A549 (cell line): ENCODE data around the gene LMX1B. TPM values are rescaled to one million over a fixed set of nuclear protein-coding genes. Genes with fewer than 3 reads are reported as not detected.

Experiments
- ATAC-seq, 2 experiments: fragments of 200-7000 bp in 1 of 2; fragments of >200 bp in 1 of 2; cut with Nextera tagmentation in 1 of 2; cut with Tn5 transposase in 1 of 2; 3 replicates each; pipeline versions ENCODE4 v1.8.0 to v1.9.1; 2018 to 2020; ENCODE audit warnings: mild to moderate bottlenecking in 1 of 2, moderate library complexity in 1 of 2
- CTCF ChIA-PET: fragments of 300-600 bp; sonication (Branson Sonifier 250); formaldehyde crosslinking; extraction: SDS; loops from one replicate; lab custom pipeline; 2021; ENCODE audit warnings: antibody characterized with exemption, inconsistent platforms; lab: Yijun Ruan, JAX
- POLR2A ChIA-PET: fragments of 350-600 bp; formaldehyde crosslinking; extraction: SDS; loops from one replicate; lab custom pipeline; 2021; ENCODE audit warnings: antibody characterized with exemption, inconsistent platforms; lab: Yijun Ruan, JAX
- DNase-seq, 2 experiments: peaks; one replicate each; pipeline versions ENCODE4 v3.0.0 to v3.0.0-alpha.2; 2011 to 2016; ENCODE audit warnings: low read depth in 1 of 2, low spot score in 1 of 2
- FAIRE-seq: peaks from 2 replicates; lab custom pipeline; 2011; peaks lifted over from hg19 to GRCh38; lab: Jason Lieb, UNC
- H3K27ac ChIP-seq, 2 experiments: fragments of >200 bp; sonication (Bioruptor Twin); formaldehyde crosslinking; 3 replicates each; pipeline ENCODE4 v1.5.1; 2016 to 2017
- H3K4me1 ChIP-seq: fragments of >200 bp; sonication (Bioruptor Twin); formaldehyde crosslinking; 3 replicates; pipeline ENCODE4 v1.6.1; 2016
- H3K4me2 ChIP-seq: fragments of >200 bp; sonication (Bioruptor Twin); formaldehyde crosslinking; 3 replicates; pipeline ENCODE4 v1.6.1; 2016
- H3K4me3 ChIP-seq: fragments of >200 bp; sonication (Bioruptor Twin); formaldehyde crosslinking; 3 replicates; pipeline ENCODE4 v1.5.1; 2016
- H3K9me3 ChIP-seq: fragments of >200 bp; sonication (Bioruptor Twin); formaldehyde crosslinking; 3 replicates; pipeline ENCODE4 v1.6.1; 2016
- CBX2 ChIP-seq: fragments of 200-600 bp; sonication (generic); IDR thresholded peaks from 2 replicates; pipeline ENCODE4 v1.6.1; 2016; ENCODE audit warnings: low read depth, mild to moderate bottlenecking, borderline replicate concordance
- CEBPB ChIP-seq, 2 experiments: fragments of >200 bp in 1 of 2; sonication (Bioruptor Twin) in 1 of 2; formaldehyde crosslinking in 1 of 2; IDR thresholded peaks; 2 replicates each; pipeline ENCODE4 v1.6.1; 2012 to 2016
- CHD4 ChIP-seq: fragments of 200-600 bp; sonication (generic); IDR thresholded peaks from 2 replicates; pipeline ENCODE4 v1.6.1; 2016; ENCODE audit warnings: antibody characterized with exemption, mild to moderate bottlenecking, borderline replicate concordance
- EHMT2 ChIP-seq: fragments of 200-600 bp; sonication (generic); IDR thresholded peaks from 2 replicates; pipeline ENCODE4 v1.6.1; 2016; ENCODE audit warnings: antibody characterized with exemption, low read depth, mild to moderate bottlenecking, moderate library complexity
- EP300 ChIP-seq, 2 experiments: fragments of >200 bp; sonication (Bioruptor Twin); formaldehyde crosslinking; IDR thresholded peaks; 2 replicates in 1 of 2; 3 replicates in 1 of 2; pipeline ENCODE4 v1.6.1; 2016 to 2017
- JUNB ChIP-seq: fragments of >200 bp; sonication (Bioruptor Twin); formaldehyde crosslinking; IDR thresholded peaks from 2 replicates; pipeline ENCODE4 v1.6.1; 2016
- MAZ ChIP-seq: fragments of 150-350 bp; IDR thresholded peaks from 2 replicates; pipeline ENCODE4 v1.6.1; 2014; ENCODE audit warnings: antibody characterized with exemption, low read depth, low read length, borderline replicate concordance
- NFE2L2 ChIP-seq: fragments of 150-350 bp; conservative IDR thresholded peaks from 2 replicates; pipeline ENCODE4 v1.6.1; 2014; ENCODE audit warnings: low read length
- NPAS2 ChIP-seq: fragments of 250-450 bp; sonication (Bioruptor Pico); IDR thresholded peaks from 2 replicates; pipeline ENCODE4 v1.8.0; 2022; ENCODE audit warnings: mild to moderate bottlenecking, moderate library complexity, borderline replicate concordance
- NR3C1 ChIP-seq: fragments of >200 bp; sonication (Bioruptor Twin); formaldehyde crosslinking; IDR thresholded peaks from 3 replicates; pipeline ENCODE4 v1.6.1; 2017
- POLR2A ChIP-seq: IDR thresholded peaks from 2 replicates; pipeline ENCODE4 v1.6.1; 2012; ENCODE audit warnings: mild to moderate bottlenecking, low read length
- RAD21 ChIP-seq, 2 experiments: fragments of >200 bp in 1 of 2; sonication (Bioruptor Twin) in 1 of 2; formaldehyde crosslinking in 1 of 2; IDR thresholded peaks in 1 of 2; conservative IDR thresholded peaks in 1 of 2; 2 replicates in 1 of 2; 3 replicates in 1 of 2; pipeline ENCODE4 v1.6.1; 2012 to 2018; ENCODE audit warnings: inconsistent platforms in 1 of 2
- RARB ChIP-seq: fragments of 250-450 bp; sonication (Bioruptor Pico); IDR thresholded peaks from 2 replicates; pipeline ENCODE4 v1.8.0; 2021; ENCODE audit warnings: mild to moderate bottlenecking, moderate library complexity
- SREBF2 ChIP-seq: fragments of 450-650 bp; IDR thresholded peaks from 2 replicates; pipeline ENCODE4 v1.6.1; 2014; ENCODE audit warnings: mild to moderate bottlenecking, moderate library complexity
- ZFP36 ChIP-seq: fragments of 450-650 bp; IDR thresholded peaks from 2 replicates; pipeline ENCODE4 v1.6.1; 2014; ENCODE audit warnings: borderline replicate concordance; ENCODE audit not compliant: partially characterized antibody
- WGBS: methylation state at CpG from one replicate; pipeline ENCODE4 v1.1.6; 2017; ENCODE audit errors: missing lambda C conversion rate; 5-methylcytosine and 5-hydroxymethylcytosine counted together
- polyA plus RNA-seq, 4 experiments: library from polyadenylated mRNA; depleted of rRNA in 3 of 4; stranded (reverse); fragments of >200 nt; fragmentation: RNase III in 1 of 4; extraction: RNeasy Plus Mini Kit Qiagen cat#74134 plus additional on column Dnase treatment in 1 of 4; gene quantifications; 2 replicates in 3 of 4; 3 replicates in 1 of 4; pipeline ENCODE4 v1.2.3, GENCODE V29; 2011 to 2017
- TF ChIP-seq, protein P1 (sequence below): fragments of 200-600 bp; sonication (generic); IDR thresholded peaks from 2 replicates; pipeline ENCODE4 v1.6.1; 2016; ENCODE audit warnings: antibody characterized with exemption, mild to moderate bottlenecking, moderate library complexity
- TF ChIP-seq, protein P2 (sequence below): fragments of 450-650 bp; IDR thresholded peaks from 2 replicates; pipeline ENCODE4 v1.6.1; 2014; ENCODE audit warnings: antibody characterized with exemption
- TF ChIP-seq, protein P3 (sequence below): IDR thresholded peaks from 2 replicates; pipeline ENCODE4 v1.6.1; 2012
- TF ChIP-seq, protein P4 (sequence below): fragments of 150-350 bp; IDR thresholded peaks from 2 replicates; pipeline ENCODE4 v1.6.1; 2014; ENCODE audit warnings: low read depth, mild to moderate bottlenecking, low read length
- TF ChIP-seq, protein P5 (sequence below): fragments of 250-450 bp; sonication (Bioruptor Pico); IDR thresholded peaks from 2 replicates; pipeline ENCODE4 v1.5.0; 2021; ENCODE audit warnings: mild to moderate bottlenecking, moderate library complexity, borderline replicate concordance

Gene LMX1B
- polyA plus RNA-seq, 2 of the 4 experiments (the other 2 are of a cell fraction) = 0.41 to 0.56 TPM

DNA sequence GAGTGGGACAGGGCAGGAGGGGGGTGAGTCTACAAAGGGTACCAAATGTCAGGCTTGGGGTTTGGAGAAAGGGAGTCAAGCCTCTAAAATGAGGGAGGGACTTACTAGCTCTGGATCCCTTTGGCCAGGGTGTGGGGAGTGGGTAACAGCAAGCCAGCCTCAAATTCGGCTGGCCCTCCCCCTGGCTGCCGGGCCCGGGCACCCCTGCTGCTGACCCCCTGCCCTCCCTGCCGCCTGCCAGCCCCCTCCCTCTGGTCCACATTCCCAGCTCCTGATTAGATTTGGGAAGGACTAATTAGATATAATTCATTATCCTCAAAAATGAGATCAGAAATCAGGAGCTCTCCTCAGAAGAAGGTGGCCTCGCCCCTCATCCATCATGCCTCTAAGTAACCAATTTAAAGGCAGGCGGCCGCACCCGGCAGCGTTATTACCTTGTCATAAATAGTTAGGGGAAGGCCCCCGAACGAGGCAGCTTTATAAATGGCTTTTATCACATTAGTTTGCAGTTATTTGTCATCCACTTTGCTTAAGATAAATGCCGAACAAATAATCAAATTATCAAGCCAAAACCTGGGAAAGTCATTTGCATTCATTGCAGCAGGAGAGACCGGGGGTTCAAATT lies 44.6 kb downstream of the LMX1B start:
- H3K4me2 ChIP-seq = no peak overlapping the region
- DNase-seq (no peak), FAIRE-seq (no peak), ATAC-seq (no peak)
- no peak overlapping the region for H3K27ac ChIP-seq
- WGBS = 63% methylated on average over 12 of the region's 13 CpGs
- TF ChIP-seq RAD21 (conservative IDR thresholded peaks at IDR 0.05 in 1 of 2, IDR thresholded peaks at IDR 0.05 in 1 of 2) = no peak
- TF ChIP-seq, protein P1, sequence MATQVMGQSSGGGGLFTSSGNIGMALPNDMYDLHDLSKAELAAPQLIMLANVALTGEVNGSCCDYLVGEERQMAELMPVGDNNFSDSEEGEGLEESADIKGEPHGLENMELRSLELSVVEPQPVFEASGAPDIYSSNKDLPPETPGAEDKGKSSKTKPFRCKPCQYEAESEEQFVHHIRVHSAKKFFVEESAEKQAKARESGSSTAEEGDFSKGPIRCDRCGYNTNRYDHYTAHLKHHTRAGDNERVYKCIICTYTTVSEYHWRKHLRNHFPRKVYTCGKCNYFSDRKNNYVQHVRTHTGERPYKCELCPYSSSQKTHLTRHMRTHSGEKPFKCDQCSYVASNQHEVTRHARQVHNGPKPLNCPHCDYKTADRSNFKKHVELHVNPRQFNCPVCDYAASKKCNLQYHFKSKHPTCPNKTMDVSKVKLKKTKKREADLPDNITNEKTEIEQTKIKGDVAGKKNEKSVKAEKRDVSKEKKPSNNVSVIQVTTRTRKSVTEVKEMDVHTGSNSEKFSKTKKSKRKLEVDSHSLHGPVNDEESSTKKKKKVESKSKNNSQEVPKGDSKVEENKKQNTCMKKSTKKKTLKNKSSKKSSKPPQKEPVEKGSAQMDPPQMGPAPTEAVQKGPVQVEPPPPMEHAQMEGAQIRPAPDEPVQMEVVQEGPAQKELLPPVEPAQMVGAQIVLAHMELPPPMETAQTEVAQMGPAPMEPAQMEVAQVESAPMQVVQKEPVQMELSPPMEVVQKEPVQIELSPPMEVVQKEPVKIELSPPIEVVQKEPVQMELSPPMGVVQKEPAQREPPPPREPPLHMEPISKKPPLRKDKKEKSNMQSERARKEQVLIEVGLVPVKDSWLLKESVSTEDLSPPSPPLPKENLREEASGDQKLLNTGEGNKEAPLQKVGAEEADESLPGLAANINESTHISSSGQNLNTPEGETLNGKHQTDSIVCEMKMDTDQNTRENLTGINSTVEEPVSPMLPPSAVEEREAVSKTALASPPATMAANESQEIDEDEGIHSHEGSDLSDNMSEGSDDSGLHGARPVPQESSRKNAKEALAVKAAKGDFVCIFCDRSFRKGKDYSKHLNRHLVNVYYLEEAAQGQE = no peak
- TF ChIP-seq CBX2 = no peak
- TF ChIP-seq, protein P2, sequence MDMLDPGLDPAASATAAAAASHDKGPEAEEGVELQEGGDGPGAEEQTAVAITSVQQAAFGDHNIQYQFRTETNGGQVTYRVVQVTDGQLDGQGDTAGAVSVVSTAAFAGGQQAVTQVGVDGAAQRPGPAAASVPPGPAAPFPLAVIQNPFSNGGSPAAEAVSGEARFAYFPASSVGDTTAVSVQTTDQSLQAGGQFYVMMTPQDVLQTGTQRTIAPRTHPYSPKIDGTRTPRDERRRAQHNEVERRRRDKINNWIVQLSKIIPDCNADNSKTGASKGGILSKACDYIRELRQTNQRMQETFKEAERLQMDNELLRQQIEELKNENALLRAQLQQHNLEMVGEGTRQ = no peak
- no peak for TF ChIP-seq MAZ
- TF ChIP-seq, protein P3, sequence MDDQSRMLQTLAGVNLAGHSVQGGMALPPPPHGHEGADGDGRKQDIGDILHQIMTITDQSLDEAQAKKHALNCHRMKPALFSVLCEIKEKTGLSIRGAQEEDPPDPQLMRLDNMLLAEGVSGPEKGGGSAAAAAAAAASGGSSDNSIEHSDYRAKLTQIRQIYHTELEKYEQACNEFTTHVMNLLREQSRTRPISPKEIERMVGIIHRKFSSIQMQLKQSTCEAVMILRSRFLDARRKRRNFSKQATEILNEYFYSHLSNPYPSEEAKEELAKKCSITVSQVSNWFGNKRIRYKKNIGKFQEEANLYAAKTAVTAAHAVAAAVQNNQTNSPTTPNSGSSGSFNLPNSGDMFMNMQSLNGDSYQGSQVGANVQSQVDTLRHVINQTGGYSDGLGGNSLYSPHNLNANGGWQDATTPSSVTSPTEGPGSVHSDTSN = no peak
- TF ChIP-seq EP300 (IDR thresholded peaks at IDR 0.05) = no peak
- no peak for TF ChIP-seq CEBPB (IDR thresholded peaks at IDR 0.05)
- TF ChIP-seq RARB (CRISPR knock-in tag) = no peak
- TF ChIP-seq NFE2L2 = no peak
- TF ChIP-seq, protein P4, sequence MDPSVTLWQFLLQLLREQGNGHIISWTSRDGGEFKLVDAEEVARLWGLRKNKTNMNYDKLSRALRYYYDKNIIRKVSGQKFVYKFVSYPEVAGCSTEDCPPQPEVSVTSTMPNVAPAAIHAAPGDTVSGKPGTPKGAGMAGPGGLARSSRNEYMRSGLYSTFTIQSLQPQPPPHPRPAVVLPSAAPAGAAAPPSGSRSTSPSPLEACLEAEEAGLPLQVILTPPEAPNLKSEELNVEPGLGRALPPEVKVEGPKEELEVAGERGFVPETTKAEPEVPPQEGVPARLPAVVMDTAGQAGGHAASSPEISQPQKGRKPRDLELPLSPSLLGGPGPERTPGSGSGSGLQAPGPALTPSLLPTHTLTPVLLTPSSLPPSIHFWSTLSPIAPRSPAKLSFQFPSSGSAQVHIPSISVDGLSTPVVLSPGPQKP = no peak
- no peak for TF ChIP-seq SREBF2
- TF ChIP-seq JUNB = no peak
- TF ChIP-seq, protein P5, sequence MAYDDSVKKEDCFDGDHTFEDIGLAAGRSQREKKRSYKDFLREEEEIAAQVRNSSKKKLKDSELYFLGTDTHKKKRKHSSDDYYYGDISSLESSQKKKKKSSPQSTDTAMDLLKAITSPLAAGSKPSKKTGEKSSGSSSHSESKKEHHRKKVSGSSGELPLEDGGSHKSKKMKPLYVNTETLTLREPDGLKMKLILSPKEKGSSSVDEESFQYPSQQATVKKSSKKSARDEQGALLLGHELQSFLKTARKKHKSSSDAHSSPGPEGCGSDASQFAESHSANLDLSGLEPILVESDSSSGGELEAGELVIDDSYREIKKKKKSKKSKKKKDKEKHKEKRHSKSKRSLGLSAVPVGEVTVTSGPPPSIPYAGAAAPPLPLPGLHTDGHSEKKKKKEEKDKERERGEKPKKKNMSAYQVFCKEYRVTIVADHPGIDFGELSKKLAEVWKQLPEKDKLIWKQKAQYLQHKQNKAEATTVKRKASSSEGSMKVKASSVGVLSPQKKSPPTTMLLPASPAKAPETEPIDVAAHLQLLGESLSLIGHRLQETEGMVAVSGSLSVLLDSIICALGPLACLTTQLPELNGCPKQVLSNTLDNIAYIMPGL = no peak
- no peak for TF ChIP-seq NPAS2
- TF ChIP-seq POLR2A = no peak
- no peak for TF ChIP-seq NR3C1
- CTCF ChIA-PET = interaction anchor here (0.6 to 3.0 kb wide), 5 partner anchors 10 to 112 kb away, joined by 3 to 12 read pairs (median 3); no protein-coding TSS in a partner anchor
- H3K4me3 ChIP-seq = no peak overlapping the region
- no peaks in the 10 kb centered on the region for H3K4me1 ChIP-seq
- POLR2A ChIA-PET = no interaction called here
- H3K9me3 ChIP-seq = no peaks in the 10 kb centered on the region

DNA sequence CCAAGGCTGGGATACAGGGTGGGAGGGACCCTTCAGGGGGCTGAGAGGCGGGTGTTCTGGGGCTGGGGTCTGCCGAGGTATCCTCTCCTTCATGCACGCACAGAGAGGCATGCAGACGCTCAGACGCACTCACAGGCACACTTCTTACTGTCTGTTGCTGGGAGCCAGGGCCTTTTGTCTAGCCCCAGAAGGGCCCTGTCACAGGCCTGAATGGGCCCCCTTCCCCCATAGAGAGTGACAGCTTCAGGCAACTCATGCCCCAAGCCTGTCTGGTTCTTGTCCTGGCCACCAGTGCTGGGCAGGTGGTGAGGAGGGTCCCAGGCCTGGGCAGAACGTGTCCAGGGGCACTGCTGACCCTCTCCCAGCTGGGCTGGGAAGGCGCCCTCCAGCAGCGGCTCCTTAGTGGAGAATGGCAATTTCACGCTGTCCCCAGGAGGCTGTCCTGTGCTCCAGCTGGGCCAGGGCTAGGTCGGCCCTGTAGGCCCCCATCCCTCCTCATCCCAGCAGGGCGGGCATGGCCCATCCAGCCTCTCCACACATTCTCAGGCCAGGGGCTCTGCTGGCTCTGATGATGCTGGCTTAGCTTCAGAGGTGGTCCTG lies 45.3 kb downstream of the LMX1B start:
- TF ChIP-seq CEBPB (IDR thresholded peaks at IDR 0.05) (no peak), CHD4 (no peak), EHMT2 (no peak), ZFP36 (no peak), RAD21 (conservative IDR thresholded peaks at IDR 0.05 in 1 of 2, IDR thresholded peaks at IDR 0.05 in 1 of 2) (no peak)
- TF ChIP-seq, protein P5 = no peak
- POLR2A ChIA-PET = no interaction called here
- H3K4me3 ChIP-seq = no peak overlapping the region
- no peaks in the 10 kb centered on the region for H3K9me3 ChIP-seq
- H3K27ac ChIP-seq = no peak overlapping the region
- DNase-seq (no peak), FAIRE-seq (no peak), ATAC-seq (no peak)
- WGBS = 60% methylated on average over 5 of the region's 11 CpGs
- CTCF ChIA-PET = interaction anchor here (1.0 to 3.0 kb wide), 3 partner anchors 11 to 101 kb away, joined by 3 to 12 read pairs (median 5); no protein-coding TSS in a partner anchor
- no peaks in the 10 kb centered on the region for H3K4me1 ChIP-seq
- H3K4me2 ChIP-seq = no peak overlapping the region
